Liver (tissue), 9 donors: ENCODE data around the gene ABTB2. TPM values are rescaled to one million over a fixed set of nuclear protein-coding genes. Genes with fewer than 3 reads are reported as not detected.

Experiments
- DNase-seq: peaks from one replicate; pipeline ENCODE4 v3.0.0-alpha.2; 2017; ENCODE audit warnings: low spot score
- H3K27ac ChIP-seq, 2 donors: one replicate each; pipeline ENCODE4 v1.7.0; 2013; ENCODE audit warnings: inconsistent platforms in 2 of 2, low read length in 2 of 2, control low read depth in 1 of 2, low read depth in 1 of 2, mild to moderate bottlenecking in 1 of 2
- H3K27me3 ChIP-seq, 4 donors: one replicate each; pipeline versions ENCODE4 v1.6.1 to v1.7.0; 2013; ENCODE audit warnings: low read length in 3 of 4, inconsistent platforms in 1 of 4, mild to moderate bottlenecking in 1 of 4, moderate library complexity in 1 of 4; ENCODE audit not compliant: control insufficient read depth in 4 of 4, insufficient read depth in 4 of 4
- H3K36me3 ChIP-seq, 4 donors: one replicate each; pipeline versions ENCODE4 v1.6.1 to v1.7.0; 2013; ENCODE audit warnings: low read length in 3 of 4, mild to moderate bottlenecking in 3 of 4, low read depth in 1 of 4, moderate library complexity in 1 of 4; ENCODE audit not compliant: control insufficient read depth in 4 of 4, insufficient read depth in 3 of 4
- H3K4me1 ChIP-seq, 4 donors: one replicate each; pipeline versions ENCODE4 v1.6.1 to v1.7.0; 2013; ENCODE audit warnings: low read length in 3 of 4, mild to moderate bottlenecking in 3 of 4, moderate library complexity in 1 of 4; ENCODE audit not compliant: control insufficient read depth in 4 of 4, insufficient read depth in 4 of 4
- H3K4me3 ChIP-seq, 3 donors: one replicate each; pipeline versions ENCODE4 v1.6.1 to v1.7.0; 2013; ENCODE audit warnings: low read length in 3 of 3, control low read depth in 1 of 3, low read depth in 1 of 3, mild to moderate bottlenecking in 1 of 3
- H3K9ac ChIP-seq, 2 donors: one replicate each; pipeline ENCODE4 v1.7.0; 2013; ENCODE audit warnings: low read length in 2 of 2, mild to moderate bottlenecking in 2 of 2, moderate library complexity in 2 of 2, control low read depth in 1 of 2, low read depth in 1 of 2
- H3K9me3 ChIP-seq, 4 donors: one replicate each; pipeline versions ENCODE4 v1.6.1 to v1.7.0; 2013; ENCODE audit warnings: low read length in 3 of 4; ENCODE audit not compliant: control insufficient read depth in 4 of 4
- EGR1 ChIP-seq, 2 donors: IDR thresholded peaks; 2 replicates each; pipeline ENCODE4 v1.6.1; 2016 to 2018; ENCODE audit warnings: antibody characterized with exemption in 2 of 2, low read depth in 2 of 2
- FOXA1 ChIP-seq: IDR thresholded peaks from 2 replicates; pipeline ENCODE4 v1.6.1; 2016; ENCODE audit warnings: antibody characterized with exemption
- FOXA2 ChIP-seq: IDR thresholded peaks from 2 replicates; pipeline ENCODE4 v1.6.1; 2016; ENCODE audit warnings: antibody characterized with exemption
- GABPA ChIP-seq, 2 donors: IDR thresholded peaks in 1 of 2; conservative IDR thresholded peaks in 1 of 2; 2 replicates each; pipeline ENCODE4 v1.6.1; 2016; ENCODE audit warnings: antibody characterized with exemption in 2 of 2, mild to moderate bottlenecking in 1 of 2, moderate library complexity in 1 of 2
- HNF4A ChIP-seq, 2 donors: conservative IDR thresholded peaks; 2 replicates each; pipeline ENCODE4 v1.6.1; 2016; ENCODE audit warnings: antibody characterized with exemption in 2 of 2, mild to moderate bottlenecking in 2 of 2
- HNF4G ChIP-seq: IDR thresholded peaks from 2 replicates; pipeline ENCODE4 v1.6.1; 2016; ENCODE audit warnings: antibody characterized with exemption
- JUND ChIP-seq, 2 donors: IDR thresholded peaks; 2 replicates each; pipeline ENCODE4 v1.6.1; 2016; ENCODE audit warnings: antibody characterized with exemption in 2 of 2
- RXRA ChIP-seq, 2 donors: IDR thresholded peaks; 2 replicates each; pipeline ENCODE4 v1.6.1; 2017 to 2018; ENCODE audit warnings: antibody characterized with exemption in 2 of 2, mild to moderate bottlenecking in 1 of 2
- SP1 ChIP-seq: IDR thresholded peaks from 2 replicates; pipeline ENCODE4 v1.6.1; 2018; ENCODE audit warnings: antibody characterized with exemption, mild to moderate bottlenecking
- TAF1 ChIP-seq: conservative IDR thresholded peaks from 2 replicates; pipeline ENCODE4 v1.6.1; 2016; ENCODE audit warnings: antibody characterized with exemption, mild to moderate bottlenecking
- YY1 ChIP-seq: IDR thresholded peaks from 2 replicates; pipeline ENCODE4 v1.6.1; 2016; ENCODE audit warnings: antibody characterized with exemption, mild to moderate bottlenecking
- WGBS: extraction: QIAGEN DNeasy Blood & Tissue Kit; methylation state at CpG from one replicate; pipeline ENCODE4 v1.1.7; 2013; 5-methylcytosine and 5-hydroxymethylcytosine counted together
- polyA plus RNA-seq, 2 donors: library from polyadenylated mRNA; stranded (reverse) in 1 of 2; unstranded in 1 of 2; fragments of 200-250 nt in 1 of 2; fragments of >200 nt in 1 of 2; fragmentation: Nextera tagmentation in 1 of 2; extraction: Ambion mirVana in 1 of 2; gene quantifications; one replicate each; pipeline versions ENCODE4 v1.2.1 to v1.2.3, GENCODE V29; 2013 to 2015
- total RNA-seq, 2 donors: library from RNA; depleted of rRNA; stranded (reverse); fragments of >200 nt; gene quantifications; one replicate each; pipeline ENCODE4 v1.2.3, GENCODE V29; 2014
- TF ChIP-seq, protein P1 (sequence below): fragments of 150-350 bp; IDR thresholded peaks from 2 replicates; pipeline ENCODE4 v1.5.1; 2017; ENCODE audit warnings: improper control_type of control experiment, low read depth, low read length; ENCODE audit not compliant: missing input control
- TF ChIP-seq, protein P2 (sequence below): IDR thresholded peaks from 2 replicates; pipeline ENCODE4 v1.6.1; 2016; ENCODE audit warnings: antibody characterized with exemption
- TF ChIP-seq, protein P3 (sequence below): IDR thresholded peaks from 2 replicates; pipeline ENCODE4 v1.6.1; 2016; ENCODE audit warnings: antibody characterized with exemption
- TF ChIP-seq, protein P4 (sequence below): IDR thresholded peaks from 2 replicates; pipeline ENCODE4 v1.6.1; 2016; ENCODE audit warnings: antibody characterized with exemption, mild to moderate bottlenecking
- donor health status: healthy.
- donor health status: healthy.
- donor health status: healthy.
- donor health status: healthy.
- donor health status: healthy.

ABTB2 gene
- total and polyA plus RNA-seq, 4 donors = 2.4 to 8.9 (median 6.1) TPM

DNA sequence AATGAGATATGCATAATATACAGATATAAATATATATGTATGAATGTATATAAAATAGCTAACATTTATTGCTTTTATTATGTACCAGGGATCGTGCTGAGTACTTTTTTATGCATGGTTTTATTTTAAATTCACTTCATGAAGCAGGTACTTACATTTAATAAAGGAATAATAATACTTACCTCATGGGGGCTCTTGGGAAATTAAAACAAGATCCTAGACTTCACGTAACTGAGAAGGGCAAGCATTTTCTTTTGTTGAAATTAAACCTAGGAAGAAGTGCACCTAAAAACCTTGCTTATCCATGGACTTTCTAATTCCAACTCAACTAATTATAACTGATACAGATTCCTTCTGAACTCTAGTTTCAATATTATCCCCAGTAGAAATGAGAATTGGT, 40.0 kb upstream of the ABTB2 start:
- H3K9me3 ChIP-seq = peaks cover 0 to 5% (median 0%) of the 10 kb centered on the region in 4 donors
- no peaks in the 10 kb centered on the region for H3K27me3 ChIP-seq
- DNase-seq = no peak
- peaks cover 0 to under 1% (median 0%) of the 10 kb centered on the region in 4 donors for H3K4me1 ChIP-seq
- no peak overlapping the region for H3K27ac ChIP-seq
- H3K36me3 ChIP-seq = no peaks in the 10 kb centered on the region
- TF ChIP-seq JUND (IDR thresholded peaks at IDR 0.05) (no peak), TAF1 (no peak), HNF4G (no peak), SP1 (no peak), RXRA (IDR thresholded peaks at IDR 0.05) (no peak), EGR1 (IDR thresholded peaks at IDR 0.05; ENCODE audit: low read depth in 2 of 2) (no peak)
- TF ChIP-seq, protein P1, sequence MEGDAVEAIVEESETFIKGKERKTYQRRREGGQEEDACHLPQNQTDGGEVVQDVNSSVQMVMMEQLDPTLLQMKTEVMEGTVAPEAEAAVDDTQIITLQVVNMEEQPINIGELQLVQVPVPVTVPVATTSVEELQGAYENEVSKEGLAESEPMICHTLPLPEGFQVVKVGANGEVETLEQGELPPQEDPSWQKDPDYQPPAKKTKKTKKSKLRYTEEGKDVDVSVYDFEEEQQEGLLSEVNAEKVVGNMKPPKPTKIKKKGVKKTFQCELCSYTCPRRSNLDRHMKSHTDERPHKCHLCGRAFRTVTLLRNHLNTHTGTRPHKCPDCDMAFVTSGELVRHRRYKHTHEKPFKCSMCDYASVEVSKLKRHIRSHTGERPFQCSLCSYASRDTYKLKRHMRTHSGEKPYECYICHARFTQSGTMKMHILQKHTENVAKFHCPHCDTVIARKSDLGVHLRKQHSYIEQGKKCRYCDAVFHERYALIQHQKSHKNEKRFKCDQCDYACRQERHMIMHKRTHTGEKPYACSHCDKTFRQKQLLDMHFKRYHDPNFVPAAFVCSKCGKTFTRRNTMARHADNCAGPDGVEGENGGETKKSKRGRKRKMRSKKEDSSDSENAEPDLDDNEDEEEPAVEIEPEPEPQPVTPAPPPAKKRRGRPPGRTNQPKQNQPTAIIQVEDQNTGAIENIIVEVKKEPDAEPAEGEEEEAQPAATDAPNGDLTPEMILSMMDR = no peak
- TF ChIP-seq, protein P2, sequence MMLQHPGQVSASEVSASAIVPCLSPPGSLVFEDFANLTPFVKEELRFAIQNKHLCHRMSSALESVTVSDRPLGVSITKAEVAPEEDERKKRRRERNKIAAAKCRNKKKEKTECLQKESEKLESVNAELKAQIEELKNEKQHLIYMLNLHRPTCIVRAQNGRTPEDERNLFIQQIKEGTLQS = no peak
- H3K4me3 ChIP-seq = no peak overlapping the region
- no peak overlapping the region for H3K9ac ChIP-seq
- WGBS = 88% methylated on average over 2 of the region's 2 CpGs

DNA sequence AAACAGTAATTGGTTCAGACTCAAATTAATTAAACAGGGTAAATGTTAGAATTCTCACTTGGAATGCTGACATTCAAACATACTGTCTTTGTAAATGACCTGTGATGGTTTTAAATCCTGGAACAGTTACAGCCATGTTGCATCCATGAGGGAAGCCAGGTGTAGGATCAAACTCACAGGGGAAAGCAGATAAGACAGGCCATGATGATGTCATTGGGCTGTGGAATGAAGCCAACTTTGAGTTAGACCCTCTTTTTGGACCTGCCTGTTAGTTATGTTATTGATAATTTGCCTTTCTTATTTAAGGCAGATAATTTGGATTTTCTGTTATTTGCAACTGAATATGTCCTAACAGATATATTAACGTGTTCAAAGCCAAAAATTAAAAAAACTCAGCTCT, 39.3 kb upstream of the ABTB2 start:
- 93% methylated on average over 1 of the region's 1 CpG for WGBS
- peaks cover 0 to 5% (median 0%) of the 10 kb centered on the region in 4 donors for H3K9me3 ChIP-seq
- H3K4me1 ChIP-seq = no peaks in the 10 kb centered on the region
- no peaks in the 10 kb centered on the region for H3K27me3 ChIP-seq
- TF ChIP-seq, protein P3, sequence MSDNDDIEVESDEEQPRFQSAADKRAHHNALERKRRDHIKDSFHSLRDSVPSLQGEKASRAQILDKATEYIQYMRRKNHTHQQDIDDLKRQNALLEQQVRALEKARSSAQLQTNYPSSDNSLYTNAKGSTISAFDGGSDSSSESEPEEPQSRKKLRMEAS = no peak
- no peak for TF ChIP-seq EGR1 (IDR thresholded peaks at IDR 0.05; ENCODE audit: low read depth in 2 of 2)
- no peak for TF ChIP-seq SP1
- no peak for TF ChIP-seq HNF4A (conservative IDR thresholded peaks at IDR 0.05)
- no peak for TF ChIP-seq TAF1
- TF ChIP-seq, protein P2 = no peak
- no peak for TF ChIP-seq FOXA2
- no peak for TF ChIP-seq GABPA (IDR thresholded peaks at IDR 0.05 in 1 of 2, conservative IDR thresholded peaks at IDR 0.05 in 1 of 2)
- TF ChIP-seq, protein P1 = no peak
- no peak for TF ChIP-seq YY1
- TF ChIP-seq FOXA1 = no peak
- no peak for TF ChIP-seq JUND (IDR thresholded peaks at IDR 0.05)
- TF ChIP-seq, protein P4, sequence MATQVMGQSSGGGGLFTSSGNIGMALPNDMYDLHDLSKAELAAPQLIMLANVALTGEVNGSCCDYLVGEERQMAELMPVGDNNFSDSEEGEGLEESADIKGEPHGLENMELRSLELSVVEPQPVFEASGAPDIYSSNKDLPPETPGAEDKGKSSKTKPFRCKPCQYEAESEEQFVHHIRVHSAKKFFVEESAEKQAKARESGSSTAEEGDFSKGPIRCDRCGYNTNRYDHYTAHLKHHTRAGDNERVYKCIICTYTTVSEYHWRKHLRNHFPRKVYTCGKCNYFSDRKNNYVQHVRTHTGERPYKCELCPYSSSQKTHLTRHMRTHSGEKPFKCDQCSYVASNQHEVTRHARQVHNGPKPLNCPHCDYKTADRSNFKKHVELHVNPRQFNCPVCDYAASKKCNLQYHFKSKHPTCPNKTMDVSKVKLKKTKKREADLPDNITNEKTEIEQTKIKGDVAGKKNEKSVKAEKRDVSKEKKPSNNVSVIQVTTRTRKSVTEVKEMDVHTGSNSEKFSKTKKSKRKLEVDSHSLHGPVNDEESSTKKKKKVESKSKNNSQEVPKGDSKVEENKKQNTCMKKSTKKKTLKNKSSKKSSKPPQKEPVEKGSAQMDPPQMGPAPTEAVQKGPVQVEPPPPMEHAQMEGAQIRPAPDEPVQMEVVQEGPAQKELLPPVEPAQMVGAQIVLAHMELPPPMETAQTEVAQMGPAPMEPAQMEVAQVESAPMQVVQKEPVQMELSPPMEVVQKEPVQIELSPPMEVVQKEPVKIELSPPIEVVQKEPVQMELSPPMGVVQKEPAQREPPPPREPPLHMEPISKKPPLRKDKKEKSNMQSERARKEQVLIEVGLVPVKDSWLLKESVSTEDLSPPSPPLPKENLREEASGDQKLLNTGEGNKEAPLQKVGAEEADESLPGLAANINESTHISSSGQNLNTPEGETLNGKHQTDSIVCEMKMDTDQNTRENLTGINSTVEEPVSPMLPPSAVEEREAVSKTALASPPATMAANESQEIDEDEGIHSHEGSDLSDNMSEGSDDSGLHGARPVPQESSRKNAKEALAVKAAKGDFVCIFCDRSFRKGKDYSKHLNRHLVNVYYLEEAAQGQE = no peak
- no peak for DNase-seq
- H3K27ac ChIP-seq = no peak overlapping the region
- H3K9ac ChIP-seq = no peak overlapping the region
- no peaks in the 10 kb centered on the region for H3K36me3 ChIP-seq
- no peak overlapping the region for H3K4me3 ChIP-seq
